Caco-2 (cell line): ENCODE results near the gene TFEB. TPM values are rescaled to one million over a fixed set of nuclear protein-coding genes. Genes with fewer than 3 reads are reported as not detected.

ENCODE experiments used
- BruUV-seq: library from RNA; stranded (reverse); fragments of 400-500 nt; replicated peaks from 2 replicates; lab custom pipeline; 2021; lab: Mats Ljungman, UMichigan
- CTCF ChIA-PET: fragments of 300-600 bp; sonication (Branson Sonifier 250); formaldehyde crosslinking; loops from one replicate; lab custom pipeline; 2022; ENCODE audit warnings: antibody characterized with exemption; lab: Charles Lee
- POLR2A ChIA-PET: fragments of 300-600 bp; sonication (Branson Sonifier 250); formaldehyde crosslinking; loops from one replicate; lab custom pipeline; 2022; ENCODE audit warnings: antibody characterized with exemption; lab: Charles Lee
- DNase-seq, 2 experiments: peaks; one replicate each; pipeline versions ENCODE4 v3.0.0 to v3.0.0-alpha.2; 2020 to 2022
- H3K27me3 ChIP-seq: replicated peaks from 2 replicates; pipeline ENCODE4 v1.6.0; 2011; ENCODE audit warnings: low read length; ENCODE audit not compliant: control insufficient read depth, insufficient read depth
- H3K36me3 ChIP-seq: 2 replicates; pipeline ENCODE4 v1.5.1; 2011; ENCODE audit warnings: low read length; ENCODE audit not compliant: control insufficient read depth, insufficient read depth
- H3K4me1 ChIP-seq: fragments of 250-450 bp; sonication (Bioruptor Pico); 2 replicates; pipeline ENCODE4 v1.5.1; 2020; ENCODE audit warnings: mild to moderate bottlenecking
- H3K4me3 ChIP-seq: 2 replicates; pipeline ENCODE4 v1.5.1; 2011; ENCODE audit warnings: low read depth, mild to moderate bottlenecking, control low read depth, low read length
- H3K9me3 ChIP-seq: fragments of 250-450 bp; sonication (Bioruptor Pico); 2 replicates; pipeline ENCODE4 v1.5.1; 2020; ENCODE audit warnings: mild to moderate bottlenecking, moderate library complexity
- H3K27ac Mint-ChIP-seq: one replicate; pipeline ENCODE4 v1.8.0; 2022; ENCODE audit warnings: mixed read lengths; ENCODE audit not compliant: unreplicated experiment
- H3K27me3 Mint-ChIP-seq: one replicate; pipeline ENCODE4 v1.8.0; 2022; ENCODE audit warnings: mixed read lengths; ENCODE audit not compliant: insufficient read depth, unreplicated experiment
- H3K36me3 Mint-ChIP-seq: one replicate; pipeline ENCODE4 v1.8.0; 2022; ENCODE audit warnings: mild to moderate bottlenecking, mixed read lengths; ENCODE audit not compliant: insufficient read depth, unreplicated experiment
- H3K4me1 Mint-ChIP-seq: one replicate; pipeline ENCODE4 v1.8.0; 2022; ENCODE audit warnings: low read depth, mixed read lengths; ENCODE audit not compliant: unreplicated experiment
- H3K4me3 Mint-ChIP-seq: one replicate; pipeline ENCODE4 v1.8.0; 2022; ENCODE audit warnings: mild to moderate bottlenecking, moderate library complexity, mixed read lengths; ENCODE audit not compliant: unreplicated experiment
- H3K9me3 Mint-ChIP-seq: one replicate; pipeline ENCODE4 v1.8.0; 2022; ENCODE audit warnings: mixed read lengths; ENCODE audit not compliant: unreplicated experiment
- CTCF ChIP-seq, 2 experiments: fragments of 200-600 bp in 1 of 2; IDR thresholded peaks; 1 replicate in 1 of 2; 2 replicates in 1 of 2; pipeline versions ENCODE4 v1.5.1 to v1.8.0; 2011 to 2022; ENCODE audit warnings: antibody characterized with exemption in 1 of 2, control low read depth in 1 of 2, inconsistent platforms in 1 of 2, low read depth in 1 of 2, low read length in 1 of 2, mild to moderate bottlenecking in 1 of 2, moderate library complexity in 1 of 2; ENCODE audit not compliant: insufficient read depth in 1 of 2, severe bottlenecking in 1 of 2, unreplicated experiment in 1 of 2
- intact Hi-C: fragments of 100-400 bp; cut with micrococcal nuclease; formaldehyde crosslinking; loops from one replicate; pipeline ENCODE4 v1.10.0; 2022; ENCODE audit not compliant: unreplicated experiment
- total RNA-seq: library from RNA; stranded (reverse); gene quantifications from 2 replicates; pipeline ENCODE4 v1.2.3, GENCODE V29; 2022

The TFEB gene
- total RNA-seq, 1 experiment from 2014 or later = 3.8 TPM

- Histone ChIP-seq H3K9me3 (no peaks in the 10 kb centered on the region), H3K36me3 (peaks cover 3% of the 10 kb centered on the region), H3K4me1 (no peaks in the 10 kb centered on the region), H3K4me3 (peak overlapping the region; percentile 82), H3K27me3 (no peaks in the 10 kb centered on the region)
- TF ChIP-seq CTCF (IDR thresholded peaks at IDR 0.05; ENCODE audit: insufficient read depth in 1 of 2, low read depth in 1 of 2, low read length in 1 of 2, severe bottlenecking in 1 of 2, unreplicated experiment in 1 of 2) = no peak
- no peak for DNase-seq
- POLR2A ChIA-PET = interaction anchor here (0.6 kb wide), 1 partner anchor 9 kb away, joined by 3 read pairs; the partner anchor contains the start of gene TOMM6
- BruUV-seq = no TSS peak
- CTCF ChIA-PET = interaction anchor here (1.2 kb wide), 1 partner anchor 8 kb away, joined by 5 read pairs; the partner anchor contains the start of gene TOMM6
- Mint-ChIP-seq H3K27ac (peak overlapping the region; percentile 54), H3K36me3 (peaks cover 6% of the 10 kb centered on the region), H3K27me3 (no peaks in the 10 kb centered on the region), H3K9me3 (no peaks in the 10 kb centered on the region), H3K4me1 (peaks cover 9% of the 10 kb centered on the region), H3K4me3 (peak overlapping the region; percentile 88)
- intact Hi-C loops = no loop called here
Measured at GRCh38 chr6:41778895-41779294, 43.5 kb upstream of the TFEB start.

GRCh38 chr6:41777551-41778285, 42.3 kb upstream of the TFEB start:
- no peaks in the 10 kb centered on the region for H3K9me3 Mint-ChIP-seq
- no peak for DNase-seq
- no TSS peak for BruUV-seq
- H3K4me3 Mint-ChIP-seq = peak overlapping the region; percentile 88
- no peaks in the 10 kb centered on the region for H3K27me3 ChIP-seq
- ChIA-PET CTCF (interaction anchor here (1.2 kb wide), 1 partner anchor 9 kb away, joined by 5 read pairs; the partner anchor contains the start of gene TOMM6), POLR2A (no interaction called here)
- H3K27me3 Mint-ChIP-seq = no peaks in the 10 kb centered on the region
- H3K36me3 Mint-ChIP-seq = peaks cover 2% of the 10 kb centered on the region
- no peak overlapping the region for H3K27ac Mint-ChIP-seq
- no peaks in the 10 kb centered on the region for H3K4me1 ChIP-seq
- no peaks in the 10 kb centered on the region for H3K9me3 ChIP-seq
- H3K4me1 Mint-ChIP-seq = peaks cover 9% of the 10 kb centered on the region
- peaks cover 3% of the 10 kb centered on the region for H3K36me3 ChIP-seq
- intact Hi-C loops = no loop called here
- no peak overlapping the region for H3K4me3 ChIP-seq
- no peak for TF ChIP-seq CTCF (IDR thresholded peaks at IDR 0.05; ENCODE audit: insufficient read depth in 1 of 2, low read depth in 1 of 2, low read length in 1 of 2, severe bottlenecking in 1 of 2, unreplicated experiment in 1 of 2)

GRCh38 chr6:41775293-41775882, 40.0 kb upstream of the TFEB start:
- Mint-ChIP-seq H3K9me3 (no peaks in the 10 kb centered on the region), H3K4me1 (no peaks in the 10 kb centered on the region), H3K27ac (no peak overlapping the region), H3K4me3 (no peak overlapping the region), H3K36me3 (peaks cover 11% of the 10 kb centered on the region), H3K27me3 (no peaks in the 10 kb centered on the region)
- Histone ChIP-seq H3K4me3 (no peak overlapping the region), H3K27me3 (no peaks in the 10 kb centered on the region), H3K36me3 (peaks cover 5% of the 10 kb centered on the region), H3K9me3 (no peaks in the 10 kb centered on the region), H3K4me1 (no peaks in the 10 kb centered on the region)
- DNase-seq = no peak
- ChIA-PET POLR2A (no interaction called here), CTCF (interaction anchor here (0.6 to 2.3 kb wide), 8 partner anchors 12 to 120 kb away, joined by 3 to 11 read pairs (median 4); partner anchors contain the start of genes TOMM6 and USP49)
- BruUV-seq = no TSS peak
- intact Hi-C loops = no loop called here
- TF ChIP-seq CTCF (IDR thresholded peaks at IDR 0.05; ENCODE audit: insufficient read depth in 1 of 2, low read depth in 1 of 2, low read length in 1 of 2, severe bottlenecking in 1 of 2, unreplicated experiment in 1 of 2) = no peak
